Measurements from ENCODE around the gene ZMYM4.

DNA sequence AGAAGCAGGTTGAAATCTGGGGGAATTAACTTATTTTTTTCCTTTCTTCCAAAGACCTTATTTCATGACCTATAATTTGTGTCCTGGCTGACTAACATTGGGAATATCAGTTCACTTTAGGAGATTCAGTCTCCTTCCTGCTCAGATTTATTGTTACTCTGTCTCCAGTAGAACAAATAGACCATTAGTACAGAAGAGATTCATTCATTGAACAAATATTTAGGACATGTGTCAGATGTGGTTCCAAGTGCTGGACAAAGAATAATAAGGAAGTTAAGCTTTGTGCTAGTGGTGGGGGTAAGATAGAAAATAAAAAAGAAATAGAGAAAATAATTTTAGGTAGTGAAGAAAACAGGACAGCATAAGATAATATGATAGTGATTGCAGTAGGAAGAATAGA is 20.3 kb downstream of the ZMYM4 start:
- no peak for TF ChIP-seq POLR2A (IDR thresholded peaks at IDR 0.05)
- TF ChIP-seq, protein P1, sequence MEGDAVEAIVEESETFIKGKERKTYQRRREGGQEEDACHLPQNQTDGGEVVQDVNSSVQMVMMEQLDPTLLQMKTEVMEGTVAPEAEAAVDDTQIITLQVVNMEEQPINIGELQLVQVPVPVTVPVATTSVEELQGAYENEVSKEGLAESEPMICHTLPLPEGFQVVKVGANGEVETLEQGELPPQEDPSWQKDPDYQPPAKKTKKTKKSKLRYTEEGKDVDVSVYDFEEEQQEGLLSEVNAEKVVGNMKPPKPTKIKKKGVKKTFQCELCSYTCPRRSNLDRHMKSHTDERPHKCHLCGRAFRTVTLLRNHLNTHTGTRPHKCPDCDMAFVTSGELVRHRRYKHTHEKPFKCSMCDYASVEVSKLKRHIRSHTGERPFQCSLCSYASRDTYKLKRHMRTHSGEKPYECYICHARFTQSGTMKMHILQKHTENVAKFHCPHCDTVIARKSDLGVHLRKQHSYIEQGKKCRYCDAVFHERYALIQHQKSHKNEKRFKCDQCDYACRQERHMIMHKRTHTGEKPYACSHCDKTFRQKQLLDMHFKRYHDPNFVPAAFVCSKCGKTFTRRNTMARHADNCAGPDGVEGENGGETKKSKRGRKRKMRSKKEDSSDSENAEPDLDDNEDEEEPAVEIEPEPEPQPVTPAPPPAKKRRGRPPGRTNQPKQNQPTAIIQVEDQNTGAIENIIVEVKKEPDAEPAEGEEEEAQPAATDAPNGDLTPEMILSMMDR (IDR thresholded peaks at IDR 0.05), result no peak

Data from adrenal gland (tissue), 5 donors.